Measurements from ENCODE around the gene RALBP1.

RALBP1 gene

DNA sequence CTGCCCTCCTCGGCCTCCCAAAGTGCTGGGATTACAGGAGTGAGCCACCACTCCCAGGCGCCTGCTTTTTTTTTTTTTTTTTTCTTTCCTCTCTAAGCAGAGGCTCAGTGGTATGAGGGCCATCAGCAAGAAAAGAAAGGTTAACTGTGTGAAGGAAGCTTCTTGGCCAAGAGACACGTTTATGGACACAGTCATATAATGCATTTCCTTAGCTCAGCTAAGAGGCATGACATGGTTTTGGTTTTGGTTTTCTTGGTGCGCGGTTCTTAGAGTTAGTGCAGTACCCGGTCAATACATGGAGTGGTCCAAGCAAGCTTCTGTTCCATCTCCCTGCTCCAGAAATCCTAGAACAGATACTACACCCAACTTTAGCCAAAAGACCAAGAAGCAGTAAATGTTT is 42.6 kb downstream of the RALBP1 start:
- H3K23ac ChIP-seq (ENCODE audit: low read length) = no peak overlapping the region
- no peak for DNase-seq
- no peak overlapping the region for H4K12ac ChIP-seq (ENCODE audit: low read depth, low read length)
- no peak overlapping the region for H3K4me3 ChIP-seq (ENCODE audit: low read depth, low read length)
- no peak overlapping the region for H4K8ac ChIP-seq (ENCODE audit: low read depth, low read length)
- H3K9me3 ChIP-seq (ENCODE audit: insufficient read depth, low read depth, low read length) = no peaks in the 10 kb centered on the region
- no peaks in the 10 kb centered on the region for H3K79me1 ChIP-seq (ENCODE audit: low read length)
- no peak overlapping the region for H2BK120ac ChIP-seq (ENCODE audit: insufficient read depth, low read length, poor library complexity)
- no peaks in the 10 kb centered on the region for H3K27me3 ChIP-seq (ENCODE audit: insufficient read depth, low read length)
- no peaks in the 10 kb centered on the region for H3K4me1 ChIP-seq (ENCODE audit: control insufficient read depth in 1 of 2, insufficient read depth in 2 of 2, low read length in 2 of 2)
- H2AFZ ChIP-seq (ENCODE audit: insufficient read depth, low read length, poor library complexity) = no peak overlapping the region
- H2BK5ac ChIP-seq (ENCODE audit: low read depth, low read length, poor library complexity) = no peak overlapping the region
- no peak overlapping the region for H4K91ac ChIP-seq (ENCODE audit: low read depth, low read length)
- H3K27ac ChIP-seq (ENCODE audit: low read depth, low read length) = no peak overlapping the region
- no peak overlapping the region for H3K9ac ChIP-seq (ENCODE audit: low read length)
- no peak overlapping the region for H3K4me2 ChIP-seq (ENCODE audit: low read length)
- peaks cover 4 to 5% of the 10 kb centered on the region in 2 experiments for H3K36me3 ChIP-seq (ENCODE audit: control insufficient read depth in 1 of 2, insufficient read depth in 2 of 2, low read length in 2 of 2)
- no peak overlapping the region for H2AK5ac ChIP-seq (ENCODE audit: low read length)
- H2BK12ac ChIP-seq (ENCODE audit: low read length) = no peak overlapping the region
- H3K79me2 ChIP-seq (ENCODE audit: control insufficient read depth, insufficient read depth, low read length, poor library complexity) = peaks cover 2% of the 10 kb centered on the region
- no CpG with 5 or more reads among the region's 6 CpGs for WGBS (ENCODE audit: extremely low coverage, insufficient coverage, insufficient read length)
- H3K4ac ChIP-seq (ENCODE audit: low read depth, low read length) = no peak overlapping the region
- H3K14ac ChIP-seq (ENCODE audit: low read length) = no peak overlapping the region
- no peak overlapping the region for H3K18ac ChIP-seq (ENCODE audit: low read length)

DNA sequence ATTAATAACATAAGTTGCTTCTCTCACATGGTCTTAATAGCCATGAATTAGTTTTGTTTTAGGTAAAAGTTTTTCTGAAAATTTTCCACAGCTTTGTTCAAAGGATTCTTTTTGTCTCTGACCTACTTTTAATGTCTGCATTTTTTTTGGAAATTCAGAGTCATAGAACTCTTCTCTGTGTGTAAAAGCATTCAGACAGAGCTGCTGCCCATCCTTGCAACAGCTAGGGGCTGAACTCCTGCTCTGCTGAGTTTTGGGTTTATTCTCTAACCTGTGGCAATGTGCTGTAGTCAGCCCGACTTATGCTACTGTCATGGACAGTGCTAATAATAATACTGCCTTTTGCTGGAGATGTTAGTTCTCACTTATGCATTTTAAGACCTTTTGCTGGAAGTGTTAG is 44.1 kb downstream of the RALBP1 start:
- no peak overlapping the region for H3K4me2 ChIP-seq (ENCODE audit: low read length)
- no peaks in the 10 kb centered on the region for H3K79me2 ChIP-seq (ENCODE audit: control insufficient read depth, insufficient read depth, low read length, poor library complexity)
- H3K36me3 ChIP-seq (ENCODE audit: control insufficient read depth in 1 of 2, insufficient read depth in 2 of 2, low read length in 2 of 2) = peaks cover 8 to 10% of the 10 kb centered on the region in 2 experiments
- H4K8ac ChIP-seq (ENCODE audit: low read depth, low read length) = no peak overlapping the region
- H3K9me3 ChIP-seq (ENCODE audit: insufficient read depth, low read depth, low read length) = no peaks in the 10 kb centered on the region
- no peak overlapping the region for H2BK120ac ChIP-seq (ENCODE audit: insufficient read depth, low read length, poor library complexity)
- WGBS (ENCODE audit: extremely low coverage, insufficient coverage, insufficient read length) = no CpG with 5 or more reads among the region's 1 CpG
- no peak overlapping the region for H2BK5ac ChIP-seq (ENCODE audit: low read depth, low read length, poor library complexity)
- H3K23ac ChIP-seq (ENCODE audit: low read length) = no peak overlapping the region
- no peaks in the 10 kb centered on the region for H3K27me3 ChIP-seq (ENCODE audit: insufficient read depth, low read length)
- H3K9ac ChIP-seq (ENCODE audit: low read length) = no peak overlapping the region
- no peaks in the 10 kb centered on the region for H3K79me1 ChIP-seq (ENCODE audit: low read length)
- H2AK5ac ChIP-seq (ENCODE audit: low read length) = no peak overlapping the region
- H3K4me3 ChIP-seq (ENCODE audit: low read depth, low read length) = no peak overlapping the region
- H3K4me1 ChIP-seq (ENCODE audit: control insufficient read depth in 1 of 2, insufficient read depth in 2 of 2, low read length in 2 of 2) = no peaks in the 10 kb centered on the region
- no peak overlapping the region for H3K4ac ChIP-seq (ENCODE audit: low read depth, low read length)
- no peak overlapping the region for H2BK12ac ChIP-seq (ENCODE audit: low read length)
- no peak overlapping the region for H3K18ac ChIP-seq (ENCODE audit: low read length)
- H2AFZ ChIP-seq (ENCODE audit: insufficient read depth, low read length, poor library complexity) = no peak overlapping the region
- H4K91ac ChIP-seq (ENCODE audit: low read depth, low read length) = no peak overlapping the region
- H3K27ac ChIP-seq (ENCODE audit: low read depth, low read length) = no peak overlapping the region
- no peak overlapping the region for H3K14ac ChIP-seq (ENCODE audit: low read length)
- H4K12ac ChIP-seq (ENCODE audit: low read depth, low read length) = no peak overlapping the region
- DNase-seq = no peak

DNA sequence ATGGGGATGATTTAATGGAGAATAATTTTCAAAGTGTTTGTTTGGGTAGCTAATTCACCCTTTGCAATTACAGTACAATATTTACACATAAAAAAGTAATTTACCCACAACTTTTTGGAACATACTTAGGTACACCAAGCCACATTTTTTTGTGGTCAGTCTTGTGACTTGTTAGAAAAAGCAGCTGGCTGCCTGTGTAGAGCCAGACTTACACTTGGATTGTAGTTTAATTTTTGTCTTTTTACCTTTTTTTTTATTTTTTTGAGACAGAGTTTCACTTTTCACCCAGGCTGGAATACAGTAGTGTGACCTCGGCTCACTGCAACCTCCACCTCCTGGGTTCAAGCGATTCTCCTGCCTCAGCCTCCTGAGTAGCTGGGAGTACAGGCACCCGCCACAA is 45.4 kb downstream of the RALBP1 start:
- no peak overlapping the region for H3K23ac ChIP-seq (ENCODE audit: low read length)
- H3K4me2 ChIP-seq (ENCODE audit: low read length) = no peak overlapping the region
- H4K12ac ChIP-seq (ENCODE audit: low read depth, low read length) = no peak overlapping the region
- no peaks in the 10 kb centered on the region for H3K27me3 ChIP-seq (ENCODE audit: insufficient read depth, low read length)
- no peak overlapping the region for H3K4ac ChIP-seq (ENCODE audit: low read depth, low read length)
- H3K4me1 ChIP-seq (ENCODE audit: control insufficient read depth in 1 of 2, insufficient read depth in 2 of 2, low read length in 2 of 2) = no peaks in the 10 kb centered on the region
- H2BK120ac ChIP-seq (ENCODE audit: insufficient read depth, low read length, poor library complexity) = no peak overlapping the region
- H3K4me3 ChIP-seq (ENCODE audit: low read depth, low read length) = no peak overlapping the region
- no CpG with 5 or more reads among the region's 3 CpGs for WGBS (ENCODE audit: extremely low coverage, insufficient coverage, insufficient read length)
- H3K18ac ChIP-seq (ENCODE audit: low read length) = no peak overlapping the region
- H3K36me3 ChIP-seq (ENCODE audit: control insufficient read depth in 1 of 2, insufficient read depth in 2 of 2, low read length in 2 of 2) = peaks cover 10 to 12% of the 10 kb centered on the region in 2 experiments
- H3K9me3 ChIP-seq (ENCODE audit: insufficient read depth, low read depth, low read length) = no peaks in the 10 kb centered on the region
- H3K79me1 ChIP-seq (ENCODE audit: low read length) = no peaks in the 10 kb centered on the region
- no peak overlapping the region for H4K8ac ChIP-seq (ENCODE audit: low read depth, low read length)
- no peak overlapping the region for H2AFZ ChIP-seq (ENCODE audit: insufficient read depth, low read length, poor library complexity)
- no peak overlapping the region for H2AK5ac ChIP-seq (ENCODE audit: low read length)
- DNase-seq = no peak
- H3K14ac ChIP-seq (ENCODE audit: low read length) = no peak overlapping the region
- no peak overlapping the region for H2BK12ac ChIP-seq (ENCODE audit: low read length)
- no peak overlapping the region for H4K91ac ChIP-seq (ENCODE audit: low read depth, low read length)
- no peak overlapping the region for H2BK5ac ChIP-seq (ENCODE audit: low read depth, low read length, poor library complexity)
- no peak overlapping the region for H3K27ac ChIP-seq (ENCODE audit: low read depth, low read length)
- H3K9ac ChIP-seq (ENCODE audit: low read length) = no peak overlapping the region
- H3K79me2 ChIP-seq (ENCODE audit: control insufficient read depth, insufficient read depth, low read length, poor library complexity) = no peaks in the 10 kb centered on the region

DNA sequence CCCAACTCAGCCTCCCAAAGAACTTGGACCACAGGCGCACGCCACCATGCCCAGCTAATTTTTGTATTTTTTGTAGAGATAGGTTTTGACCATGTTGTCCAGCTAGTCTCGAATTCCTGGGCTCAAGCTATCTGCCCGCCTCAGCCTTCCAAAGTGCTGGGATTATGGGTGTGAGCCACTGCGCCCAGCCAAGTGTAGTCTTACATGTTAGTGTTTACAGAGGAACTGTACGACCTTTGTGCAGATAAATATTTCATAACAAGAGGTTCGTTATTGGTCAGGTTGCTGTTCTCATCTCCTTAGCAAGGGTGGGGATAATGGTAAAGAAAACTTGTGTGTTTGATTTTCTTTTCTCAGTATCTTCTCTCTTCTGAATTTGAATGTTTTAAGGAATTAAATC is 46.5 kb downstream of the RALBP1 start:
- H3K9me3 ChIP-seq (ENCODE audit: insufficient read depth, low read depth, low read length) = no peaks in the 10 kb centered on the region
- peaks cover 10 to 17% of the 10 kb centered on the region in 2 experiments for H3K36me3 ChIP-seq (ENCODE audit: control insufficient read depth in 1 of 2, insufficient read depth in 2 of 2, low read length in 2 of 2)
- no peak overlapping the region for H3K9ac ChIP-seq (ENCODE audit: low read length)
- no peak overlapping the region for H3K23ac ChIP-seq (ENCODE audit: low read length)
- H3K4ac ChIP-seq (ENCODE audit: low read depth, low read length) = no peak overlapping the region
- DNase-seq = no peak
- H3K4me3 ChIP-seq (ENCODE audit: low read depth, low read length) = no peak overlapping the region
- H2AK5ac ChIP-seq (ENCODE audit: low read length) = no peak overlapping the region
- no peak overlapping the region for H4K91ac ChIP-seq (ENCODE audit: low read depth, low read length)
- H4K12ac ChIP-seq (ENCODE audit: low read depth, low read length) = no peak overlapping the region
- H2BK12ac ChIP-seq (ENCODE audit: low read length) = no peak overlapping the region
- H3K4me2 ChIP-seq (ENCODE audit: low read length) = no peak overlapping the region
- no peak overlapping the region for H4K8ac ChIP-seq (ENCODE audit: low read depth, low read length)
- no peak overlapping the region for H3K27ac ChIP-seq (ENCODE audit: low read depth, low read length)
- no peak overlapping the region for H3K14ac ChIP-seq (ENCODE audit: low read length)
- no peak overlapping the region for H2BK5ac ChIP-seq (ENCODE audit: low read depth, low read length, poor library complexity)
- H3K27me3 ChIP-seq (ENCODE audit: insufficient read depth, low read length) = no peaks in the 10 kb centered on the region
- no CpG with 5 or more reads among the region's 7 CpGs for WGBS (ENCODE audit: extremely low coverage, insufficient coverage, insufficient read length)
- no peak overlapping the region for H2AFZ ChIP-seq (ENCODE audit: insufficient read depth, low read length, poor library complexity)
- no peaks in the 10 kb centered on the region for H3K79me2 ChIP-seq (ENCODE audit: control insufficient read depth, insufficient read depth, low read length, poor library complexity)
- no peak overlapping the region for H3K18ac ChIP-seq (ENCODE audit: low read length)
- no peak overlapping the region for H2BK120ac ChIP-seq (ENCODE audit: insufficient read depth, low read length, poor library complexity)
- peaks cover 0 to 2% of the 10 kb centered on the region in 2 experiments for H3K4me1 ChIP-seq (ENCODE audit: control insufficient read depth in 1 of 2, insufficient read depth in 2 of 2, low read length in 2 of 2)
- no peaks in the 10 kb centered on the region for H3K79me1 ChIP-seq (ENCODE audit: low read length)
